Hepatocyte (in vitro differentiated cells): ENCODE results near the gene ANKRD50.

Source experiments
- EZH2 ChIP-seq: fragments of 200-600 bp; sonication (generic); IDR thresholded peaks from 2 replicates; pipeline ENCODE4 v1.6.1; 2016; ENCODE audit warnings: antibody characterized with exemption, mild to moderate bottlenecking, borderline replicate concordance
- TF ChIP-seq, protein P1 (sequence below): fragments of 200-600 bp; sonication (generic); IDR thresholded peaks from 2 replicates; pipeline ENCODE4 v1.5.1; 2016; ENCODE audit warnings: antibody characterized with exemption, mild to moderate bottlenecking; ENCODE audit not compliant: poor library complexity

DNA sequence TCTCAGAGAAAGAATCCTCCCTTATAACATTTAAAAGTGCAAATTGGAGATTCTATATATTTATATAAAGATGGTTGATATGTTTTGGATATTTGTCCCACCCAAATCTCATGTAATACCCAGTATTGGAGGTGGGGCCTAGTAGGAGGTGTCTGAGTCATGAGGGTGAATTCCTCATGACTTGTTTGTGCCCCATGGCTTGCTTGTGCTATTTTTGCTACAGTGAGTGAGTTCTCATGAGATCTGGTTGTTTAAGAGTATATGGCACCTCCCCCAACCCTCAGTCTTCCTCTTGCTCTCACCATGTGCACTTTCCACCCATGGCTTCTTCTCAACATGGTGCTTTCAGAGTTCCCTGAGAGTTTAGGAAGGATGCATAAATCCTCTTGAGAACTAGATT is 9.5 kb upstream of the ANKRD50 start:
- TF ChIP-seq EZH2: no peak
- TF ChIP-seq, protein P1, sequence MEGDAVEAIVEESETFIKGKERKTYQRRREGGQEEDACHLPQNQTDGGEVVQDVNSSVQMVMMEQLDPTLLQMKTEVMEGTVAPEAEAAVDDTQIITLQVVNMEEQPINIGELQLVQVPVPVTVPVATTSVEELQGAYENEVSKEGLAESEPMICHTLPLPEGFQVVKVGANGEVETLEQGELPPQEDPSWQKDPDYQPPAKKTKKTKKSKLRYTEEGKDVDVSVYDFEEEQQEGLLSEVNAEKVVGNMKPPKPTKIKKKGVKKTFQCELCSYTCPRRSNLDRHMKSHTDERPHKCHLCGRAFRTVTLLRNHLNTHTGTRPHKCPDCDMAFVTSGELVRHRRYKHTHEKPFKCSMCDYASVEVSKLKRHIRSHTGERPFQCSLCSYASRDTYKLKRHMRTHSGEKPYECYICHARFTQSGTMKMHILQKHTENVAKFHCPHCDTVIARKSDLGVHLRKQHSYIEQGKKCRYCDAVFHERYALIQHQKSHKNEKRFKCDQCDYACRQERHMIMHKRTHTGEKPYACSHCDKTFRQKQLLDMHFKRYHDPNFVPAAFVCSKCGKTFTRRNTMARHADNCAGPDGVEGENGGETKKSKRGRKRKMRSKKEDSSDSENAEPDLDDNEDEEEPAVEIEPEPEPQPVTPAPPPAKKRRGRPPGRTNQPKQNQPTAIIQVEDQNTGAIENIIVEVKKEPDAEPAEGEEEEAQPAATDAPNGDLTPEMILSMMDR: no peak
